T-helper 1 cell (primary cell): ENCODE data around the gene SLC2A3.
"Not testable (repeated sequence)": the region's sequence is repeated elsewhere in the genome, so short reads cannot be mapped to it uniquely, and the experiment has no call there.

Experiments
- DNase-seq, 5 donors: peaks; one replicate each; pipeline ENCODE4 v3.0.0-alpha.2; 2012 to 2020

Gene SLC2A3

GRCh38 chr12:7915661-7916403 lies 20.2 kb downstream of the SLC2A3 start:
- DNase-seq, result no peak

- not testable (repeated sequence) for DNase-seq
Observed at GRCh38 chr12:7910106-7910505, 25.9 kb downstream of the SLC2A3 start.

- DNase-seq, result no peak
Observed at GRCh38 chr12:7907009-7907408, 29.0 kb downstream of the SLC2A3 start.

- not testable (repeated sequence) for DNase-seq
Observed at GRCh38 chr12:7906303-7906702, 29.7 kb downstream of the SLC2A3 start.

- DNase-seq, result not testable (repeated sequence)
Observed at GRCh38 chr12:7905600-7906125, 30.3 kb downstream of the SLC2A3 start.

GRCh38 chr12:7905071-7905470 lies 30.9 kb downstream of the SLC2A3 start:
- DNase-seq, result no peak

GRCh38 chr12:7902416-7902815 lies 33.6 kb downstream of the SLC2A3 start:
- not testable (repeated sequence) for DNase-seq

GRCh38 chr12:7899755-7900154 lies 36.2 kb downstream of the SLC2A3 start:
- DNase-seq, result no peak

- not testable (repeated sequence) for DNase-seq
Observed at GRCh38 chr12:7896726-7897125, 39.3 kb downstream of the SLC2A3 start.

- no peak for DNase-seq
Observed at GRCh38 chr12:7892186-7892980, 43.6 kb downstream of the SLC2A3 start.

GRCh38 chr12:7884689-7885088 lies 51.3 kb downstream of the SLC2A3 start:
- no peak for DNase-seq

- DNase-seq, result not testable (repeated sequence)
Observed at GRCh38 chr12:7881736-7882120, 54.3 kb downstream of the SLC2A3 start.

- DNase-seq, result not testable (repeated sequence)
Observed at GRCh38 chr12:7880952-7881735, 54.8 kb downstream of the SLC2A3 start.

GRCh38 chr12:7879246-7879645 lies 56.7 kb downstream of the SLC2A3 start:
- no peak for DNase-seq

- DNase-seq, result no peak
Observed at GRCh38 chr12:7877420-7877819, 58.6 kb downstream of the SLC2A3 start.

GRCh38 chr12:7872566-7873319 lies 63.2 kb downstream of the SLC2A3 start, which contains the start of gene SLC2A14:
Gene SLC2A14, minus strand, starts transcription at chr12:7872915. Its CDS starts 3,035 bp downstream, at chr12:7869880.
- no peak for DNase-seq

GRCh38 chr12:7870335-7870734 lies 65.7 kb downstream of the SLC2A3 start:
- no peak for DNase-seq
